ENCODE results near the gene LEPR.

LEPR gene

DNA sequence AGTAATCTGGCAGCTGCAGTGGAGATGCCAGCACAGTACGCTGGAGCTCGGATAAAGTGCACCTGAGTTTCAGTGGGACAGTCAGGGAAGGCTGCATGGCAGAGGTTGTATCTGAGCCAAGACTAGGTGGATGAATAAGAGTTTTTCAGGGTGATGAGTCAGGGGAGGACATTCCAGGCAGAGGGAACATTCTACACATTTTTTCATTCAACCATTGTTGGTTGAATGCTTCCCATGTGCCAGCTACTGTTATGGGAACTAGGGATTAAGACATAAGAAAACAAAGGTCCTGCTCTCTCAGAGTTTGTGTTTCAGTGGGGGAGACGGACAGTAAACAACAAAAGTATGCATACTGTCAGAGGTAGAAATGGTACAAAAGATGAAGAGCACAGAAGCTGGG is 5.2 kb downstream of the LEPR start:
- TF ChIP-seq, protein P1, sequence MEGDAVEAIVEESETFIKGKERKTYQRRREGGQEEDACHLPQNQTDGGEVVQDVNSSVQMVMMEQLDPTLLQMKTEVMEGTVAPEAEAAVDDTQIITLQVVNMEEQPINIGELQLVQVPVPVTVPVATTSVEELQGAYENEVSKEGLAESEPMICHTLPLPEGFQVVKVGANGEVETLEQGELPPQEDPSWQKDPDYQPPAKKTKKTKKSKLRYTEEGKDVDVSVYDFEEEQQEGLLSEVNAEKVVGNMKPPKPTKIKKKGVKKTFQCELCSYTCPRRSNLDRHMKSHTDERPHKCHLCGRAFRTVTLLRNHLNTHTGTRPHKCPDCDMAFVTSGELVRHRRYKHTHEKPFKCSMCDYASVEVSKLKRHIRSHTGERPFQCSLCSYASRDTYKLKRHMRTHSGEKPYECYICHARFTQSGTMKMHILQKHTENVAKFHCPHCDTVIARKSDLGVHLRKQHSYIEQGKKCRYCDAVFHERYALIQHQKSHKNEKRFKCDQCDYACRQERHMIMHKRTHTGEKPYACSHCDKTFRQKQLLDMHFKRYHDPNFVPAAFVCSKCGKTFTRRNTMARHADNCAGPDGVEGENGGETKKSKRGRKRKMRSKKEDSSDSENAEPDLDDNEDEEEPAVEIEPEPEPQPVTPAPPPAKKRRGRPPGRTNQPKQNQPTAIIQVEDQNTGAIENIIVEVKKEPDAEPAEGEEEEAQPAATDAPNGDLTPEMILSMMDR (IDR thresholded peaks at IDR 0.05; ENCODE audit: insufficient read depth, low read depth, low read length, missing control alignments) = no peak
- no peak for DNase-seq (ENCODE audit: low read depth)
- no peak overlapping the region for H3K4me3 ChIP-seq (ENCODE audit: low read depth, low read length)

DNA sequence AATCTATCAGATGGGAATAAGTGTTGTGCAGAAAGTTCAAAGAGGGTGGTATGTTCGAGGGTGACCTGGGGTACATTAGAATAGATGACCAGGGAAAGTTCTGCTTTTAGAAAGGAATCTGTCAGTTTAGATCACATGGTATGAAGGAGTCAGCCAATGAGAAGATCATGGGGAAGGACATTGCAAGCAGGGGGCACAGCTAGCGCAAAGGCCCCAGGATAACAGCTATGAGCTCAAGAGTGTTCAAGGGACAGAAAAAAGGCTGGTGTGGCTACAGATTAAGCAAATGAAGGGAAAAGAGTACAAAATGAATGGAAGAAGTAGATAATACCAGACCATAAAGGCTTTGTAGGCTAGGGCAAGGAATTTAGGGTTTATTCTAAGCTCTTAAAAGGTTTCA is 8.6 kb downstream of the LEPR start:
- H3K4me3 ChIP-seq (ENCODE audit: low read depth, low read length) = no peak overlapping the region
- DNase-seq (ENCODE audit: low read depth) = no peak
- TF ChIP-seq, protein P1 (IDR thresholded peaks at IDR 0.05; ENCODE audit: insufficient read depth, low read depth, low read length, missing control alignments) = no peak

DNA sequence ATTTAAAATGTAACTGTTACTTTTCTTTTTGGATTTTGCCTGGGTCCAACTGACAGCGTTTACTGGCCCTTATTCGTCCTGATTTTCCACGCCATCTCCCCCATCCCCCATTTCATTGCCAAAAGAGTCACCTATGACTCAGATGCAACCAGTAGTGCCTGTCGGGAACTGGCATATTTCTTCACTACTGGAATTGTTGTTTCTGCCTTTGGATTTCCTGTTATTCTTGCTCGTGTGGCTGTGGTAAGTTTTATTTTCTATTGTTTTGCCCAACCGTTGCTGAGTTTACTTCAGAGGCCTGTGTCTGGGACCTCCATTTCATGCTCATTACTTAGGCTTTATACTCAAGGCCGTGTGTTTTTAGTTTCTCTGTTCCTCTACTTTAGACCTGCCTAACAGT is 9.3 kb downstream of the LEPR start:
- no peak for DNase-seq (ENCODE audit: low read depth)
- H3K4me3 ChIP-seq (ENCODE audit: low read depth, low read length) = no peak overlapping the region
- TF ChIP-seq, protein P1 (IDR thresholded peaks at IDR 0.05; ENCODE audit: insufficient read depth, low read depth, low read length, missing control alignments) = no peak

DNA sequence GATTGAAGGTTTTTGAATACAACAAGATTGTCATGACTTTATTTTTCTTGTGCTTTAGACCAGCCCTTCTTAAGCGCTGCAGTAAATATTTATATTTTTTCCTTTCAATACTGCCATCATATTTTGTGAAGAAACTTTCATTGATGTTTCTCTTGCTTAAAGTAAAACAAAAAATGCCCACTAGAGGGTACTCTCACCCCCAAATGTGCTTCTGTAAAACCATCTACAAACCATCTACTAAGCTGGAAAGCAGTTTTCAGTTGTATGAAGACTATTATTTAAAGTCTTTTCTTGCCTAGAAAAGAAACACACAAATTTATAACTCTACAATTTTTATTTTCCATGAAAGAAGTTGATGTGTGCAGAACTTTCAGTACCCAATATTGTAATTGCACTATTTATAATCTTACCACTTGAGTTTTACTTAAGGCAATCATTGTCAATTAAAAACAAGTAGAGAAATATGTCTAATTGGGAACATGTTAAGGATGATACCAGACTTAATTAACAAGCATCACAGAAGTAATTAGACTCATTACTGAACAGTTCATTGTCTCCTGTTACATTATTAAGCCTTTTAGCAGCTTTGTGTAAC is 10.7 kb downstream of the LEPR start:
- no peak overlapping the region for H3K4me3 ChIP-seq (ENCODE audit: low read depth, low read length)
- TF ChIP-seq, protein P1 (IDR thresholded peaks at IDR 0.05; ENCODE audit: insufficient read depth, low read depth, low read length, missing control alignments) = peak; percentile 40
- peak; percentile 40 for DNase-seq (ENCODE audit: low read depth)

DNA sequence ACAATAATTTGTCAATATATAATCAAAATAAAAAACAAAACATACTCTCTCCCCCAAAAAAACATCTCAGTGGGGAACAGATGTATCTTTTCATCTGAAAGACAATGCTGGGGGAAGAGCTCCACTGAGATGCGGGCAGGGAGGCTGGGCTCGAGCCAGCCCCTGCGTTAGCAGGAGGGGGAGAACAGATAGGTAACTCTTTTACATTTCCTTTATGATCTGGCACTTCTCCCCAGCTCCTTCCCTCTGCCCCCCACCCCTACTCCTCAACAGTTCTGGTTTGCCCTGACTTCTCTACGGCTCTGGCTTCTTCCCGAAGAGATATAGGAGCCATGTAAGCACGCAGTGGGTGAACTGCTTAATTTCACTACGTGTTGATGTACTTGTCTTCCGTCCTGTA is 12.4 kb downstream of the LEPR start:
- H3K4me3 ChIP-seq (ENCODE audit: low read depth, low read length) = no peak overlapping the region
- DNase-seq (ENCODE audit: low read depth) = no peak
- TF ChIP-seq, protein P1 (IDR thresholded peaks at IDR 0.05; ENCODE audit: insufficient read depth, low read depth, low read length, missing control alignments) = no peak

DNA sequence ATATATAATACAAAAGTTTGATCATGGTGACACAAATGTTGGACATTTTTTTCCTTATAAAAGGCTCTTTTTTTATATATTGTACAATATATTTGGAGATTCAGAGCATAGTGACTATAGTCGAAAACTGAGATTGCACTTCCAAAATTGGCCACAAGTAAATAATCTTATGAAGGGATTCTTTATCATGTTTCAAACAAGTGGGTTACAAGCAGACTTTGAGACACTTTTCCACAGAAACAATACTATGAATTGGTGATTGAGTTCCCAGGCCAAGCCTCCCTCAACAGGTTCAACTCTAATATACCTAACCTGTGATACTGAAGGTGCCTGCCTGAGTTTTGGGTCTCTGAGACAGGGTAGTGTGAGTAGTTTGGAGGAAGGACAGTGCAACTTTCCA is 13.8 kb downstream of the LEPR start:
- no peak overlapping the region for H3K4me3 ChIP-seq (ENCODE audit: low read depth, low read length)
- TF ChIP-seq, protein P1 (IDR thresholded peaks at IDR 0.05; ENCODE audit: insufficient read depth, low read depth, low read length, missing control alignments) = no peak
- no peak for DNase-seq (ENCODE audit: low read depth)

DNA sequence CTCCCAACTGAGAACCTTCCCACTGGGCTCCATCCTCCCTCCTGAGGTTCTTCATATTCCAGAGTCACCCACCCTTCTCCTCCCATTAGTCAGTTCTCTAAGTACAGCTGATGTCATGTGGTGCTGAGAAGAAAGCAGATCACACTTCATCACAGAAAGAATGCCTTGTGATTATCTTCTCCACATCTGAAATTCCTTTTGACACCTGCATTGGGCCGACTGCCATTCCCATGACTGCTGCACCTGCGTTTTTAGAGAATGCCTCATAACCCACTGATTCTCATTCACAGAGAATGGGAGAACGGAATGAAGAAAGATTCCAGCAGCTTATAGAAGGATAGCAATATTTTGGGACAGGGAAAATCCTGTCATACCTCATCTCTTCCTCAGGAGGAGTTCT is 14.3 kb downstream of the LEPR start:
- TF ChIP-seq, protein P1 (IDR thresholded peaks at IDR 0.05; ENCODE audit: insufficient read depth, low read depth, low read length, missing control alignments) = no peak
- DNase-seq (ENCODE audit: low read depth) = no peak
- no peak overlapping the region for H3K4me3 ChIP-seq (ENCODE audit: low read depth, low read length)

Measured in GM12865 (cell line).